SK-N-SH (cell line): ENCODE data around the gene ING2. TPM values are rescaled to one million over a fixed set of nuclear protein-coding genes. Genes with fewer than 3 reads are reported as not detected.

ENCODE experiments used
- CTCF ChIA-PET: fragments of 300-600, 350-600 bp; formaldehyde crosslinking; extraction: SDS; loops from one replicate; lab custom pipeline; 2021; lab: Yijun Ruan, JAX
- POLR2A ChIA-PET: fragments of 350-600 bp; sonication (Branson Sonifier 250); formaldehyde crosslinking; extraction: SDS; loops from one replicate; lab custom pipeline; 2020; ENCODE audit warnings: antibody characterized with exemption, inconsistent platforms; lab: Yijun Ruan, JAX
- DNase-seq: peaks from one replicate; pipeline ENCODE4 v3.0.0; 2012
- H2AFZ ChIP-seq: fragments of 200-600 bp; sonication (generic); 2 replicates; pipeline ENCODE4 v1.8.1; 2016; ENCODE audit warnings: antibody characterized with exemption, mild to moderate bottlenecking, low read depth
- H3F3A ChIP-seq: fragments of 200-600 bp; sonication (generic); replicated peaks from 2 replicates; pipeline ENCODE3; 2016; ENCODE audit warnings: antibody characterized with exemption, mild to moderate bottlenecking; ENCODE audit not compliant: insufficient read depth
- H3K27ac ChIP-seq, 2 experiments: fragments of 200-500 bp in 1 of 2; fragments of 200-600 bp in 1 of 2; sonication (Bioruptor generic) in 1 of 2; sonication (generic), shearing (Covaris generic) in 1 of 2; 2 replicates each; pipeline versions ENCODE4 v1.5.1 to v1.6.1; 2014 to 2016; ENCODE audit warnings: low read depth in 2 of 2, inconsistent platforms in 1 of 2, low read length in 1 of 2, mild to moderate bottlenecking in 1 of 2, mixed read lengths in 1 of 2
- H3K27me3 ChIP-seq: fragments of 200-600 bp; sonication (generic), shearing (Covaris generic); 2 replicates; pipeline ENCODE4 v1.6.1; 2016; ENCODE audit warnings: mixed run types; ENCODE audit not compliant: insufficient read depth
- H3K36me3 ChIP-seq, 2 experiments: fragments of 200-500 bp in 1 of 2; fragments of 200-600 bp in 1 of 2; sonication (Bioruptor generic) in 1 of 2; sonication (generic) in 1 of 2; replicated peaks in 1 of 2; 2 replicates each; pipeline versions ENCODE3 to v1.5.1; 2014 to 2016; ENCODE audit warnings: low read length in 1 of 2, mild to moderate bottlenecking in 1 of 2; ENCODE audit not compliant: insufficient read depth in 2 of 2, control insufficient read depth in 1 of 2
- H3K4me1 ChIP-seq, 2 experiments: fragments of 200-500 bp in 1 of 2; fragments of 200-600 bp in 1 of 2; sonication (Bioruptor generic) in 1 of 2; sonication (generic), shearing (Covaris generic) in 1 of 2; 2 replicates each; pipeline versions ENCODE4 v1.5.1 to v1.6.1; 2014 to 2016; ENCODE audit warnings: low read depth in 1 of 2, low read length in 1 of 2, mixed run types in 1 of 2; ENCODE audit not compliant: insufficient read depth in 2 of 2, control insufficient read depth in 1 of 2
- H3K4me2 ChIP-seq: fragments of 200-600 bp; sonication (generic), shearing (Covaris generic); 2 replicates; pipeline ENCODE4 v1.6.1; 2017; ENCODE audit warnings: mixed run types
- H3K4me3 ChIP-seq, 2 experiments: fragments of 200-500 bp in 1 of 2; fragments of 200-600 bp in 1 of 2; sonication (Bioruptor generic) in 1 of 2; sonication (generic), shearing (Covaris generic) in 1 of 2; 2 replicates each; pipeline versions ENCODE4 v1.5.1 to v1.8.1; 2014 to 2016; ENCODE audit warnings: low read depth in 2 of 2, inconsistent platforms in 1 of 2, low read length in 1 of 2, mild to moderate bottlenecking in 1 of 2, mixed read lengths in 1 of 2, moderate library complexity in 1 of 2
- H3K79me2 ChIP-seq: fragments of 200-600 bp; sonication (generic); 2 replicates; pipeline ENCODE4 v1.8.1; 2017; ENCODE audit warnings: mild to moderate bottlenecking; ENCODE audit not compliant: insufficient read depth
- H3K9ac ChIP-seq: fragments of 200-600 bp; sonication (generic); 2 replicates; pipeline ENCODE4 v1.6.1; 2017; ENCODE audit warnings: mixed run types
- H3K9me2 ChIP-seq: fragments of 200-600 bp; sonication (generic); 2 replicates; pipeline ENCODE4 v1.6.1; 2017; ENCODE audit warnings: mixed run types
- H3K9me3 ChIP-seq: fragments of 200-600 bp; sonication (generic); 2 replicates; pipeline ENCODE4 v1.6.1; 2017; ENCODE audit warnings: mixed run types, mild to moderate bottlenecking, moderate library complexity
- H4K20me1 ChIP-seq: fragments of 200-600 bp; sonication (generic); 2 replicates; pipeline ENCODE4 v1.6.1; 2017; ENCODE audit warnings: mild to moderate bottlenecking, mixed run types; ENCODE audit not compliant: insufficient read depth
- CHD2 ChIP-seq: fragments of 150-350 bp; IDR thresholded peaks from 2 replicates; pipeline ENCODE4 v1.6.1; 2018; ENCODE audit warnings: low read length; ENCODE audit not compliant: partially characterized antibody
- EP300 ChIP-seq, 2 experiments: IDR thresholded peaks; 2 replicates each; pipeline versions ENCODE4 v1.4.0 to v1.6.1; 2012; ENCODE audit warnings: borderline replicate concordance in 1 of 2, low read depth in 1 of 2, low read length in 1 of 2
- GABPA ChIP-seq: IDR thresholded peaks from 2 replicates; pipeline ENCODE4 v1.4.0; 2012; ENCODE audit warnings: low read depth, mild to moderate bottlenecking
- IRF3 ChIP-seq: fragments of 150-350 bp; IDR thresholded peaks from 2 replicates; pipeline ENCODE4 v1.6.1; 2016; ENCODE audit warnings: mild to moderate bottlenecking, low read depth, low read length
- JUND ChIP-seq: IDR thresholded peaks from 2 replicates; pipeline ENCODE4 v1.4.0; 2012
- MAX ChIP-seq: IDR thresholded peaks from 2 replicates; pipeline ENCODE4 v1.4.0; 2012; ENCODE audit warnings: low read depth
- MEF2A ChIP-seq: IDR thresholded peaks from 2 replicates; pipeline ENCODE4 v1.4.0; 2012; ENCODE audit warnings: low read depth, borderline replicate concordance
- PBX3 ChIP-seq: IDR thresholded peaks from 2 replicates; pipeline ENCODE4; 2012
- RFX5 ChIP-seq: IDR thresholded peaks from 2 replicates; pipeline ENCODE4 v1.6.1; 2012; ENCODE audit warnings: mild to moderate bottlenecking, improper control_type of control experiment, low read length
- RXRA ChIP-seq: IDR thresholded peaks from 2 replicates; pipeline ENCODE4 v1.4.0; 2012; ENCODE audit warnings: low read depth, mild to moderate bottlenecking, borderline replicate concordance
- TAF1 ChIP-seq: IDR thresholded peaks from 2 replicates; pipeline ENCODE4 v1.6.1; 2012; ENCODE audit warnings: low read depth, mild to moderate bottlenecking, low read length, moderate library complexity, borderline replicate concordance
- TEAD4 ChIP-seq: IDR thresholded peaks from 2 replicates; pipeline ENCODE4 v1.4.0; 2012; ENCODE audit warnings: mild to moderate bottlenecking, borderline replicate concordance; ENCODE audit not compliant: insufficient read depth
- USF1 ChIP-seq: IDR thresholded peaks from 2 replicates; pipeline ENCODE4 v1.4.0; 2012; ENCODE audit warnings: low read depth, borderline replicate concordance
- USF2 ChIP-seq: fragments of 150-350 bp; IDR thresholded peaks from 2 replicates; pipeline ENCODE4 v1.6.1; 2017; ENCODE audit warnings: antibody characterized with exemption, low read length, low read depth, borderline replicate concordance
- WGBS: methylation state at CpG from one replicate; pipeline ENCODE4 v1.1.6; 2017; ENCODE audit warnings: low lambda C conversion rate; 5-methylcytosine and 5-hydroxymethylcytosine counted together
- polyA plus RNA-seq, 3 experiments: library from polyadenylated mRNA; depleted of rRNA; stranded (reverse); fragments of >200 nt; gene quantifications; 2 replicates each; pipeline ENCODE4 v1.2.3, GENCODE V29; 2012

ING2 gene
- polyA plus RNA-seq, 1 of the 3 experiments (the other 2 are of a cell fraction), result 15.1 TPM

- WGBS, result 45% methylated on average over 5 of the region's 5 CpGs
- no peak overlapping the region for H3K4me3 ChIP-seq
- H3K9me3 ChIP-seq, result no peaks in the 10 kb centered on the region
- no peaks in the 10 kb centered on the region for H3K79me2 ChIP-seq
- no peaks in the 10 kb centered on the region for H3K27me3 ChIP-seq
- no peaks in the 10 kb centered on the region for H3K36me3 ChIP-seq
- no peak overlapping the region for H3K27ac ChIP-seq
- ChIA-PET CTCF (no interaction called here), POLR2A (interaction anchor here (0.5 kb wide), 1 partner anchor 11 kb away, joined by 3 read pairs; no protein-coding TSS in a partner anchor)
- H3K4me2 ChIP-seq, result no peak overlapping the region
- H3K9me2 ChIP-seq, result no peaks in the 10 kb centered on the region
- H4K20me1 ChIP-seq, result no peaks in the 10 kb centered on the region
- DNase-seq, result no peak
- no peak overlapping the region for H2AFZ ChIP-seq
- no peak overlapping the region for H3K9ac ChIP-seq
- TF ChIP-seq MAX, result no peak
- no peak for TF ChIP-seq GABPA
- TF ChIP-seq PBX3, result no peak
- TF ChIP-seq TEAD4, result no peak
- TF ChIP-seq RFX5, result no peak
- no peak for TF ChIP-seq RXRA
- no peak for TF ChIP-seq EP300 (IDR thresholded peaks at IDR 0.05; ENCODE audit: borderline replicate concordance in 1 of 2, low read depth in 1 of 2, low read length in 1 of 2)
- TF ChIP-seq IRF3, result no peak
- TF ChIP-seq USF1, result no peak
- no peak for TF ChIP-seq JUND
- no peak for TF ChIP-seq TAF1
- no peak for TF ChIP-seq MEF2A
- no peak for TF ChIP-seq USF2
- TF ChIP-seq CHD2, result no peak
- H3F3A ChIP-seq, result no peaks in the 10 kb centered on the region
- no peaks in the 10 kb centered on the region for H3K4me1 ChIP-seq
These were observed 45.7 kb downstream of the ING2 start for GRCh38 chr4:183550345-183551093.
